ENCODE measurements around the gene CA11. TPM values are rescaled to one million over a fixed set of nuclear protein-coding genes. Genes with fewer than 3 reads are reported as not detected.

Gene CA11
- total RNA-seq, 4 donors from 2014 or later: 1.6 to 3.5 (median 2.6) TPM

GRCh38 chr19:48670699-48671445 lies 24.9 kb upstream of the CA11 start:
- intact Hi-C loops (cut with DNase I; ENCODE audit: low total_unique reads) (loop anchor here (10.0 kb wide), 1 partner anchor 174 kb away; no protein-coding TSS in a partner anchor), in situ Hi-C loops (cut with MboI; ENCODE audit: low sequenced_read_pairs in 4 of 4) (loop anchor here in 1 of 4 donors (10.0 kb wide), 1 partner anchor 174 kb away; no protein-coding TSS in a partner anchor)
- Histone ChIP-seq H3K27ac (no peak overlapping the region), H3K9me3 (no peaks in the 10 kb centered on the region), H3K27me3 (no peaks in the 10 kb centered on the region), H3K4me1 (peaks cover 4 to 11% of the 10 kb centered on the region in 2 donors), H3K4me3 (no peak overlapping the region), H3K36me3 (no peaks in the 10 kb centered on the region)
- no peak for DNase-seq
- no peak for ATAC-seq
- TF ChIP-seq POLR2A (IDR thresholded peaks at IDR 0.05): no peak
- TF ChIP-seq CTCF (IDR thresholded peaks at IDR 0.05 in 4 of 5, conservative IDR thresholded peaks at IDR 0.05 in 1 of 5): no peak

DNA sequence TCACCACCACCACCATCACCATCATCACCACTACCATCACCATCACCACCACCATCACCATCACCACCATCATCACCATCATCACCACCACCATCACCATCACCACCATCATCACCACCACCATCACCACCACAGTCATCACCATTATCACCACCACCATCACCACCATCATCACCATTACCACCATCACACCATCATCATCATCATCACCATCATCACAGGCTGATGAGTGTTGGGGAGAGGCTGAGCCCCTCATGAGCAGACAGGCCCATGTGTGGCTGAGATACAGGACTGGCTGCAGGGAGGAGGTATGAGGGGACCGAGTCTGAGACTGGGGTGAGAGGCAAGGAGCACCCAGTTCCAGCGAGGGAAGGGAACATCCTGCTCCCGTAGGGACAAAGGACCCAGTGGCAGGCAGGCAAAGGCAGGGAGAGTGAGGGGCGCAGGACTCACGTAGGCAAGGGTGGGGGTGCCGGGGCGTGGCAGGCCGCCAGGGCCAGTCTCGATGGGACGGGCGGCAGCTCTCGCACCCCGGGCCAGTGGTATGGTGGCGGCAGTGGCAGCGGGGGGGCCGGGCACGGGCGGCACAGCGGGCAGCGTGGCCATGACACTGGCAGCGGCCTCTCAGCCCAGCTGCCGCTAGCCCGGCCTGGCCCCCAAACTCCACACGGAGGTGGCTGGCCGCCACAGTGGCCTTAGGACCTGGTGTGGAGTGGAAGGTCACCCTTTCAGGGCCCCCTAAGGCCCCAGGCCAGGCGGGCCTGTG lies 24.1 kb upstream of the CA11 start:
- H3K27ac ChIP-seq: no peak overlapping the region
- no peaks in the 10 kb centered on the region for H3K27me3 ChIP-seq
- peaks cover 2 to 3% of the 10 kb centered on the region in 2 donors for H3K4me1 ChIP-seq
- ATAC-seq (no peak), DNase-seq (no peak)
- no peaks in the 10 kb centered on the region for H3K9me3 ChIP-seq
- no peaks in the 10 kb centered on the region for H3K36me3 ChIP-seq
- H3K4me3 ChIP-seq: no peak overlapping the region
- TF ChIP-seq POLR2A (IDR thresholded peaks at IDR 0.05): no peak
- TF ChIP-seq CTCF (IDR thresholded peaks at IDR 0.05 in 4 of 5, conservative IDR thresholded peaks at IDR 0.05 in 1 of 5): no peak
- intact Hi-C loops (cut with DNase I; ENCODE audit: low total_unique reads) (loop anchor here (10.0 kb wide), 1 partner anchor 175 kb away; no protein-coding TSS in a partner anchor), in situ Hi-C loops (cut with MboI; ENCODE audit: low sequenced_read_pairs in 4 of 4) (loop anchor here in 1 of 4 donors (10.0 kb wide), 1 partner anchor 175 kb away; no protein-coding TSS in a partner anchor)

- no peak for DNase-seq
- TF ChIP-seq POLR2A (IDR thresholded peaks at IDR 0.05) (no peak), CTCF (IDR thresholded peaks at IDR 0.05 in 4 of 5, conservative IDR thresholded peaks at IDR 0.05 in 1 of 5) (no peak)
- H3K4me3 ChIP-seq: no peak overlapping the region
- in situ Hi-C loops (cut with MboI; ENCODE audit: low sequenced_read_pairs in 4 of 4) (no loop called here), intact Hi-C loops (cut with DNase I; ENCODE audit: low total_unique reads) (no loop called here)
- no peaks in the 10 kb centered on the region for H3K27me3 ChIP-seq
- no peaks in the 10 kb centered on the region for H3K9me3 ChIP-seq
- H3K36me3 ChIP-seq: no peaks in the 10 kb centered on the region
- H3K27ac ChIP-seq: no peak overlapping the region
- H3K4me1 ChIP-seq: no peaks in the 10 kb centered on the region
- ATAC-seq: no peak
These were observed 22.8 kb upstream of the CA11 start for GRCh38 chr19:48668761-48669160.

GRCh38 chr19:48668332-48668731 lies 22.3 kb upstream of the CA11 start:
- Histone ChIP-seq H3K4me3 (no peak overlapping the region), H3K27ac (no peak overlapping the region), H3K36me3 (no peaks in the 10 kb centered on the region), H3K9me3 (no peaks in the 10 kb centered on the region), H3K4me1 (no peaks in the 10 kb centered on the region), H3K27me3 (no peaks in the 10 kb centered on the region)
- in situ Hi-C loops (cut with MboI; ENCODE audit: low sequenced_read_pairs in 4 of 4) (no loop called here), intact Hi-C loops (cut with DNase I; ENCODE audit: low total_unique reads) (no loop called here)
- ATAC-seq: no peak
- TF ChIP-seq POLR2A (IDR thresholded peaks at IDR 0.05): no peak
- no peak for TF ChIP-seq CTCF (IDR thresholded peaks at IDR 0.05 in 4 of 5, conservative IDR thresholded peaks at IDR 0.05 in 1 of 5)
- no peak for DNase-seq
